Activated naive CD4-positive, alpha-beta T cell treated with anti-CD3 and anti-CD28 coated beads for 36 hours (primary cell): ENCODE data around the gene BCKDK. TPM values are rescaled to one million over a fixed set of nuclear protein-coding genes. Genes with fewer than 3 reads are reported as not detected.
A peak's percentile ranks its signal among the peaks of the same experiment; 100 is the strongest.

Experiments
- CTCF ChIA-PET: fragments of 350-600 bp; sonication (Branson Sonifier 250); formaldehyde crosslinking; loops from one replicate; lab custom pipeline; 2021; ENCODE audit warnings: antibody characterized with exemption; lab: Charles Lee
- DNase-seq: peaks from one replicate; pipeline ENCODE4 v3.0.0-alpha.2; 2020
- H3K27ac Mint-ChIP-seq: one replicate; pipeline ENCODE4 v1.8.0; 2021; ENCODE audit warnings: mild to moderate bottlenecking, mixed read lengths
- H3K27me3 Mint-ChIP-seq: one replicate; pipeline ENCODE4 v1.8.0; 2021; ENCODE audit warnings: low read depth, mixed read lengths
- H3K36me3 Mint-ChIP-seq: one replicate; pipeline ENCODE4 v1.8.0; 2021; ENCODE audit warnings: low read depth, mixed read lengths
- H3K4me1 Mint-ChIP-seq: one replicate; pipeline ENCODE4 v1.8.0; 2021; ENCODE audit warnings: low read depth, mixed read lengths
- H3K4me3 Mint-ChIP-seq: one replicate; pipeline ENCODE4 v1.8.0; 2021; ENCODE audit warnings: mild to moderate bottlenecking, moderate library complexity, mixed read lengths
- H3K9me3 Mint-ChIP-seq: one replicate; pipeline ENCODE4 v1.8.0; 2021; ENCODE audit warnings: mixed read lengths
- intact Hi-C: fragments of 100-400 bp; cut with micrococcal nuclease; formaldehyde crosslinking; loops from one replicate; pipeline ENCODE4 v1.15.1; 2023
- total RNA-seq, 2 experiments: library from RNA; stranded (reverse); gene quantifications; one replicate each; pipeline ENCODE4 v1.2.3, GENCODE V29; 2021

BCKDK gene
- total RNA-seq, 2 experiments from 2014 or later: 21.3 to 23.1 TPM

- CTCF ChIA-PET: interaction anchor here (1.3 to 1.7 kb wide), 2 partner anchors 19 to 68 kb away, joined by 3 to 6 read pairs; no protein-coding TSS in a partner anchor
- peak; percentile 99 for DNase-seq
- peaks cover 31% of the 10 kb centered on the region for H3K4me1 Mint-ChIP-seq
- H3K4me3 Mint-ChIP-seq: peak within 1 kb of the TSS; percentile 94
- intact Hi-C loops: loop anchor here (1.0 to 10.0 kb wide), 14 partner anchors 20 to 795 kb away; partner anchors contain the start of genes ARMC5, KAT8, PHKG2 and SETD1A
- H3K9me3 Mint-ChIP-seq: no peaks in the 10 kb centered on the region
- H3K27ac Mint-ChIP-seq: peak within 1 kb of the TSS; percentile 93
- no peaks in the 10 kb centered on the region for H3K27me3 Mint-ChIP-seq
- peaks cover 26% of the 10 kb centered on the region for H3K36me3 Mint-ChIP-seq
These were observed 34.0 kb upstream of the BCKDK start, which contains the start of the genes ZNF646 and ZNF668 for GRCh38 chr16:31073970-31074813. ZNF646 (plus strand) TSS chr16:31074422; CDS start chr16:31076325, 1,903 bp downstream. ZNF668 (minus strand) TSS chr16:31074240; CDS start chr16:31064459, 9,781 bp downstream.

- no peaks in the 10 kb centered on the region for H3K9me3 Mint-ChIP-seq
- H3K27me3 Mint-ChIP-seq: no peaks in the 10 kb centered on the region
- CTCF ChIA-PET: no interaction called here
- intact Hi-C loops: loop anchor here (1.0 to 10.0 kb wide), 10 partner anchors 20 to 630 kb away; partner anchors contain the start of genes ARMC5, KAT8, PHKG2 and SETD1A
- H3K27ac Mint-ChIP-seq: peak overlapping the region; percentile 93
- peaks cover 29% of the 10 kb centered on the region for H3K36me3 Mint-ChIP-seq
- H3K4me3 Mint-ChIP-seq: peak overlapping the region; percentile 94
- no peak for DNase-seq
- peaks cover 29% of the 10 kb centered on the region for H3K4me1 Mint-ChIP-seq
These were observed 33.4 kb upstream of the BCKDK start for GRCh38 chr16:31074814-31075183.

GRCh38 chr16:31076319-31076718 lies 31.9 kb upstream of the BCKDK start:
- no peak for DNase-seq
- H3K4me3 Mint-ChIP-seq: peak overlapping the region; percentile 94
- intact Hi-C loops: loop anchor here (10.0 kb wide), 1 partner anchor 628 kb away; no protein-coding TSS in a partner anchor
- no peaks in the 10 kb centered on the region for H3K27me3 Mint-ChIP-seq
- H3K36me3 Mint-ChIP-seq: peaks cover 32% of the 10 kb centered on the region
- no peaks in the 10 kb centered on the region for H3K9me3 Mint-ChIP-seq
- peaks cover 33% of the 10 kb centered on the region for H3K4me1 Mint-ChIP-seq
- CTCF ChIA-PET: interaction anchor here (1.0 kb wide), 1 partner anchor 16 kb away, joined by 3 read pairs; no protein-coding TSS in a partner anchor
- H3K27ac Mint-ChIP-seq: no peak overlapping the region

GRCh38 chr16:31077024-31077423 lies 31.2 kb upstream of the BCKDK start:
- no peaks in the 10 kb centered on the region for H3K27me3 Mint-ChIP-seq
- no peaks in the 10 kb centered on the region for H3K9me3 Mint-ChIP-seq
- no peak overlapping the region for H3K27ac Mint-ChIP-seq
- peaks cover 29% of the 10 kb centered on the region for H3K4me1 Mint-ChIP-seq
- no peak for DNase-seq
- CTCF ChIA-PET: no interaction called here
- intact Hi-C loops: loop anchor here (10.0 kb wide), 1 partner anchor 628 kb away; no protein-coding TSS in a partner anchor
- H3K36me3 Mint-ChIP-seq: peaks cover 32% of the 10 kb centered on the region
- no peak overlapping the region for H3K4me3 Mint-ChIP-seq

- peaks cover 29% of the 10 kb centered on the region for H3K36me3 Mint-ChIP-seq
- H3K4me3 Mint-ChIP-seq: no peak overlapping the region
- H3K27me3 Mint-ChIP-seq: no peaks in the 10 kb centered on the region
- CTCF ChIA-PET: interaction anchor here (0.8 kb wide), 1 partner anchor 15 kb away, joined by 3 read pairs; no protein-coding TSS in a partner anchor
- DNase-seq: no peak
- intact Hi-C loops: loop anchor here (10.0 kb wide), 1 partner anchor 627 kb away; no protein-coding TSS in a partner anchor
- no peaks in the 10 kb centered on the region for H3K9me3 Mint-ChIP-seq
- H3K4me1 Mint-ChIP-seq: peaks cover 29% of the 10 kb centered on the region
- H3K27ac Mint-ChIP-seq: no peak overlapping the region
These were observed 30.4 kb upstream of the BCKDK start for GRCh38 chr16:31077592-31078396.

GRCh38 chr16:31078597-31079341 lies 29.4 kb upstream of the BCKDK start:
- Mint-ChIP-seq H3K27me3 (no peaks in the 10 kb centered on the region), H3K4me1 (peaks cover 29% of the 10 kb centered on the region), H3K4me3 (no peak overlapping the region), H3K36me3 (peaks cover 29% of the 10 kb centered on the region), H3K27ac (no peak overlapping the region), H3K9me3 (no peaks in the 10 kb centered on the region)
- intact Hi-C loops: loop anchor here (10.0 kb wide), 1 partner anchor 626 kb away; no protein-coding TSS in a partner anchor
- DNase-seq: no peak
- CTCF ChIA-PET: interaction anchor here (0.8 kb wide), 1 partner anchor 14 kb away, joined by 3 read pairs; no protein-coding TSS in a partner anchor

GRCh38 chr16:31079342-31079944 lies 28.7 kb upstream of the BCKDK start:
- no peak for DNase-seq
- peaks cover 29% of the 10 kb centered on the region for H3K36me3 Mint-ChIP-seq

GRCh38 chr16:31080035-31080629 lies 28.1 kb upstream of the BCKDK start:
- no peak for DNase-seq
- H3K9me3 Mint-ChIP-seq: no peaks in the 10 kb centered on the region
- peaks cover 22% of the 10 kb centered on the region for H3K4me1 Mint-ChIP-seq
- H3K36me3 Mint-ChIP-seq: peaks cover 23% of the 10 kb centered on the region
- no peaks in the 10 kb centered on the region for H3K27me3 Mint-ChIP-seq
- no peak overlapping the region for H3K4me3 Mint-ChIP-seq
- CTCF ChIA-PET: interaction anchor here (0.7 kb wide), 1 partner anchor 12 kb away, joined by 4 read pairs; no protein-coding TSS in a partner anchor
- H3K27ac Mint-ChIP-seq: no peak overlapping the region
- intact Hi-C loops: no loop called here

More at GRCh38 chr16:31079342-31079944, 28.7 kb upstream of the BCKDK start:
- H3K9me3 Mint-ChIP-seq: no peaks in the 10 kb centered on the region
- H3K27me3 Mint-ChIP-seq: no peaks in the 10 kb centered on the region
- no peak overlapping the region for H3K4me3 Mint-ChIP-seq
- CTCF ChIA-PET: no interaction called here
- H3K4me1 Mint-ChIP-seq: peaks cover 29% of the 10 kb centered on the region
- intact Hi-C loops: loop anchor here (10.0 kb wide), 1 partner anchor 625 kb away; no protein-coding TSS in a partner anchor
- no peak overlapping the region for H3K27ac Mint-ChIP-seq

- intact Hi-C loops: no loop called here
These were observed 27.3 kb upstream of the BCKDK start for GRCh38 chr16:31080756-31081419.

More at GRCh38 chr16:31080756-31081419, 27.3 kb upstream of the BCKDK start:
- Mint-ChIP-seq H3K4me3 (no peak overlapping the region), H3K27ac (peak overlapping the region; percentile 24), H3K27me3 (no peaks in the 10 kb centered on the region), H3K9me3 (no peaks in the 10 kb centered on the region), H3K36me3 (peaks cover 22% of the 10 kb centered on the region), H3K4me1 (peaks cover 17% of the 10 kb centered on the region)
- DNase-seq: no peak
- CTCF ChIA-PET: interaction anchor here (0.7 kb wide), 1 partner anchor 12 kb away, joined by 4 read pairs; no protein-coding TSS in a partner anchor
